Measurements from ENCODE around the gene CALML3. TPM values are rescaled to one million over a fixed set of nuclear protein-coding genes. Genes with fewer than 3 reads are reported as not detected.

The CALML3 gene
- total and polyA plus RNA-seq, 2 donors (not counting 1 experiment from before 2014, with no cell fraction given), result not detected

DNA sequence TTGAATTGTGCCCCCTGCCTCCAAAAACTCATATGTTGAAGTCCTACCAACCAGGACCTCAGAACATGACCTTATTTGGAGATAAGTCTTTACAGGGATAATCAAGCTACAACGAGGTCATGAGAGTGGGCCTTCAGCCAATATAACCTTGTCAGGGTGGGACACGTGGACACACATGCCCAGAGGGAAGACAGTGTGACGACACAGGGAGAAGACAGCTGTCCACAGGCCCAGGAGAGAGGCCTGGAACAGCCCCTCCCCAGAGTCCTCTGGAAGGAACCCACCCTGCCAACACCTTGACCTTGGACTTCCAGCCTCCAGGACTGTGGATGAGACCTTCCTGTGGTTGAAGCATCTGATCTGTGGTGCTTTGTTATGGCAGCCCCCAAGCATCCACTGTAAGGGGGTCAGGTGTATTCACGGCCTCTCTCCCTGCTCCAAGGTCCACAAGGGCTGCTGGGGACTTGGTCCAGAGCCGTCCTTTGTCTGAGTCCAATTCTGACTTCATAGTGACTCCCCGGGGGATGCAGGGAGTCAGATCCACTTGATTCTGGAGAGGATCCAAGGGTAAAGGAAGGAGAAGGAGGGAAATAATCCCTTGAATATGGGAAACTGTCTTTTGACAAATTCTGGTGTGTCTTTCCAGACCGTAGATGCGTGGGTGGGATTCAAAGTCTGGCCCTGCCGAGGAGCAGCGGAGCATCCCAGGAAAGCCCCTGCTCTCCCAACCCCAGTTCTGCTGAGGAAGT is 7.0 kb downstream of the CALML3 start:
- H3K27ac ChIP-seq (ENCODE audit: low read length in 2 of 2), result no peak overlapping the region
- H3K4me3 ChIP-seq (ENCODE audit: control extremely low read depth in 1 of 5, extremely low read depth in 1 of 5, insufficient read depth in 1 of 5, low read depth in 2 of 5, low read length in 4 of 5), result no peak overlapping the region
- TF ChIP-seq EZH2 (IDR thresholded peaks at IDR 0.05; ENCODE audit: borderline replicate concordance, insufficient read depth, low read depth, low read length, poor library complexity, severe bottlenecking), result no peak
- TF ChIP-seq, protein P1, sequence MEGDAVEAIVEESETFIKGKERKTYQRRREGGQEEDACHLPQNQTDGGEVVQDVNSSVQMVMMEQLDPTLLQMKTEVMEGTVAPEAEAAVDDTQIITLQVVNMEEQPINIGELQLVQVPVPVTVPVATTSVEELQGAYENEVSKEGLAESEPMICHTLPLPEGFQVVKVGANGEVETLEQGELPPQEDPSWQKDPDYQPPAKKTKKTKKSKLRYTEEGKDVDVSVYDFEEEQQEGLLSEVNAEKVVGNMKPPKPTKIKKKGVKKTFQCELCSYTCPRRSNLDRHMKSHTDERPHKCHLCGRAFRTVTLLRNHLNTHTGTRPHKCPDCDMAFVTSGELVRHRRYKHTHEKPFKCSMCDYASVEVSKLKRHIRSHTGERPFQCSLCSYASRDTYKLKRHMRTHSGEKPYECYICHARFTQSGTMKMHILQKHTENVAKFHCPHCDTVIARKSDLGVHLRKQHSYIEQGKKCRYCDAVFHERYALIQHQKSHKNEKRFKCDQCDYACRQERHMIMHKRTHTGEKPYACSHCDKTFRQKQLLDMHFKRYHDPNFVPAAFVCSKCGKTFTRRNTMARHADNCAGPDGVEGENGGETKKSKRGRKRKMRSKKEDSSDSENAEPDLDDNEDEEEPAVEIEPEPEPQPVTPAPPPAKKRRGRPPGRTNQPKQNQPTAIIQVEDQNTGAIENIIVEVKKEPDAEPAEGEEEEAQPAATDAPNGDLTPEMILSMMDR (IDR thresholded peaks at IDR 0.05), result no peak
- H3K4me1 Mint-ChIP-seq, result no peaks in the 10 kb centered on the region
- 90% methylated on average over 9 of the region's 10 CpGs for WGBS (ENCODE audit: insufficient coverage)
- H3K27ac Mint-ChIP-seq, result no peak overlapping the region
- H3K79me2 ChIP-seq (ENCODE audit: control insufficient read depth, insufficient read depth, low read length), result no peaks in the 10 kb centered on the region
- DNase-seq (no peak), ATAC-seq (ENCODE audit: low read depth) (no peak)
- intact Hi-C loops (cut with micrococcal nuclease), result no loop called here
- no peaks in the 10 kb centered on the region for H3K4me1 ChIP-seq (ENCODE audit: control insufficient read depth in 2 of 2, insufficient read depth in 2 of 2, low read length in 2 of 2)
- no peaks in the 10 kb centered on the region for H3K27me3 ChIP-seq (replicated peaks in 1 of 4; ENCODE audit: control extremely low read depth in 1 of 4, control insufficient read depth in 3 of 4, insufficient read depth in 4 of 4, low read length in 3 of 4)
- CTCF ChIA-PET, result no interaction called here
- POLR2A ChIA-PET, result no interaction called here
- no peaks in the 10 kb centered on the region for H3K27me3 Mint-ChIP-seq
- no peaks in the 10 kb centered on the region for H3K9me3 Mint-ChIP-seq (ENCODE audit: insufficient read depth)
- no peaks in the 10 kb centered on the region for H3K36me3 ChIP-seq (replicated peaks in 1 of 2; ENCODE audit: control extremely low read depth in 1 of 2, control insufficient read depth in 1 of 2, extremely low read depth in 1 of 2, insufficient read depth in 2 of 2, low read length in 1 of 2)
- no peak overlapping the region for H3K4me2 ChIP-seq (replicated peaks; ENCODE audit: low read depth, low read length, poor library complexity, severe bottlenecking)
- H4K20me1 ChIP-seq (ENCODE audit: control insufficient read depth, insufficient read depth, low read length, poor library complexity, severe bottlenecking), result no peaks in the 10 kb centered on the region
- H3K9ac ChIP-seq (ENCODE audit: low read length), result no peak overlapping the region
- no peak overlapping the region for H2AFZ ChIP-seq (ENCODE audit: insufficient read depth, low read depth, low read length, poor library complexity, severe bottlenecking)
- H3K4me3 Mint-ChIP-seq, result no peak overlapping the region
- H3K9me3 ChIP-seq (ENCODE audit: control extremely low read depth in 1 of 3, control insufficient read depth in 2 of 3, insufficient read depth in 1 of 3, low read length in 2 of 3), result peaks cover 0 to 3% (median 0%) of the 10 kb centered on the region in 3 donors

DNA sequence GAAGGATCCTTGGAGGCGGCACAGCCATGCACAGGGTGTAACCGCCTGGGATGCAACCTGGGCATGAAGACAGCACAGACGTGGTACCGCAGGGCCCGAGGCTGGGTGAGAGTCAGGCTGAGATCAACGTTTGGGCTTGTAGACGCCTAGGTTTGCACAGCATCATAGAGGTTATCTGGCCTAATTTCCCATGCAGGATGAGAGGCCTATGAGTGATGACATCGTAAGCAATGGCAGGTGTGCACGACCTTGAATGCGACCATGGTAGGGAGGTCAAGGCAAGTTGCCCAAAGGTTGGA is 7.5 kb downstream of the CALML3 start:
- Histone ChIP-seq H3K27me3 (replicated peaks in 1 of 4; ENCODE audit: control extremely low read depth in 1 of 4, control insufficient read depth in 3 of 4, insufficient read depth in 4 of 4, low read length in 3 of 4) (no peaks in the 10 kb centered on the region), H3K4me3 (ENCODE audit: control extremely low read depth in 1 of 5, extremely low read depth in 1 of 5, insufficient read depth in 1 of 5, low read depth in 2 of 5, low read length in 4 of 5) (no peak overlapping the region), H3K27ac (ENCODE audit: low read length in 2 of 2) (no peak overlapping the region), H3K4me1 (ENCODE audit: control insufficient read depth in 2 of 2, insufficient read depth in 2 of 2, low read length in 2 of 2) (no peaks in the 10 kb centered on the region), H2AFZ (ENCODE audit: insufficient read depth, low read depth, low read length, poor library complexity, severe bottlenecking) (no peak overlapping the region), H4K20me1 (ENCODE audit: control insufficient read depth, insufficient read depth, low read length, poor library complexity, severe bottlenecking) (no peaks in the 10 kb centered on the region), H3K36me3 (replicated peaks in 1 of 2; ENCODE audit: control extremely low read depth in 1 of 2, control insufficient read depth in 1 of 2, extremely low read depth in 1 of 2, insufficient read depth in 2 of 2, low read length in 1 of 2) (no peaks in the 10 kb centered on the region), H3K79me2 (ENCODE audit: control insufficient read depth, insufficient read depth, low read length) (no peaks in the 10 kb centered on the region), H3K9me3 (ENCODE audit: control extremely low read depth in 1 of 3, control insufficient read depth in 2 of 3, insufficient read depth in 1 of 3, low read length in 2 of 3) (peaks cover 0 to 3% (median 0%) of the 10 kb centered on the region in 3 donors), H3K4me2 (replicated peaks; ENCODE audit: low read depth, low read length, poor library complexity, severe bottlenecking) (no peak overlapping the region), H3K9ac (ENCODE audit: low read length) (no peak overlapping the region)
- Mint-ChIP-seq H3K27me3 (no peaks in the 10 kb centered on the region), H3K4me3 (no peak overlapping the region), H3K27ac (no peak overlapping the region), H3K9me3 (ENCODE audit: insufficient read depth) (no peaks in the 10 kb centered on the region), H3K4me1 (no peaks in the 10 kb centered on the region)
- no peak for ATAC-seq (ENCODE audit: low read depth)
- no peak for DNase-seq
- intact Hi-C loops (cut with micrococcal nuclease), result no loop called here
- POLR2A ChIA-PET, result no interaction called here
- CTCF ChIA-PET, result no interaction called here
- TF ChIP-seq, protein P1 (IDR thresholded peaks at IDR 0.05), result no peak
- TF ChIP-seq EZH2 (IDR thresholded peaks at IDR 0.05; ENCODE audit: borderline replicate concordance, insufficient read depth, low read depth, low read length, poor library complexity, severe bottlenecking), result no peak
- 92% methylated on average over 10 of the region's 10 CpGs for WGBS (ENCODE audit: insufficient coverage)

Measured in B cell (primary cell).